Fibroblast of the aortic adventitia (primary cell): ENCODE results near the gene ZNF469. TPM values are rescaled to one million over a fixed set of nuclear protein-coding genes. Genes with fewer than 3 reads are reported as not detected.

Experiments
- DNase-seq: peaks from one replicate; pipeline ENCODE4 v3.0.0-alpha.2; 2010; ENCODE audit warnings: low read depth
- H3K4me3 ChIP-seq: 2 replicates; pipeline ENCODE4 v1.5.1; 2011; ENCODE audit warnings: low read depth, mild to moderate bottlenecking, control low read depth, low read length, moderate library complexity
- total RNA-seq: library from RNA; depleted of rRNA; stranded (reverse); fragments of >200 nt; gene quantifications from 2 replicates; pipeline ENCODE4 v1.2.3, GENCODE V29; 2012; ENCODE audit warnings: low replicate concordance
- TF ChIP-seq, protein P1 (sequence below): IDR thresholded peaks from 2 replicates; pipeline ENCODE4 v1.5.1; 2011; ENCODE audit warnings: mild to moderate bottlenecking, low read length, control low read depth, inconsistent platforms; ENCODE audit not compliant: insufficient read depth

Gene ZNF469
- total RNA-seq, 1 donor: 7.0 TPM

DNA sequence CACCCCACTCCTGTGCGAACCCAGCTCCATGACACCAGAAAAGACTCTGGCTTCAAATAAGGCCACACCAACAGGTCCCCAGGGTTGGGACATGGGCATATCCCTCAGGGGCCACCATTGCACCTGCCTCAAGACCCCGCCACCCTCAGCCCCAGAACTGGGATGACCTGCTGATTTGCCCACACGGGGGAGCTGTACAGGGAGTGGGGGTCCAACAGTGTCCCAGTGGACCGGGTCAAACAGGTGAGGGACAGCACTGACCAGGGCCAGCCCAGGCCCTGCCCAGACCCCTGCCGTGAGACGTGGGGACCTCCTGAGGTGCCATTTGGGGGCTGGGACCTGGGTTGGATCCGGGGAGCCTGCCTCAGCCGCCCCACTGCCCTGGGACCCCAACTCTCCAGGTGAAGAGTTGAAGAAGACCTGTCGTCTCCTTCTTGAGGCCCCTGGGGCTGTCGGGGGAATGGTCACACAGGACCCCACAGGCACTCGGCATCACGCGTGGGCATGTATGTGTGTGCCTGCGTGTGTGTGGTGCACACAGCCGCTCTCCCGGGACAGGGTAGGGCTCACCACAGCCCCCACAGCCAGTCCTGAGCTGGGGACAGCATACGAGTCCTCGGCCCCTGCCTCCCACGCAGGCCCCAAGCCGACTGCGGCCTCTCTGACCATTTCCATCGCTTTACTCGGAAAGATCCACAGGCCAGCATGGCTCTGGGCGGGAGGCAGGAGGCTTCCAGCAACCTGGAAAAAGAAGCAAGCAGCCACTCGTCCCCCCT is 34.2 kb upstream of the ZNF469 start:
- H3K4me3 ChIP-seq: no peak overlapping the region
- DNase-seq: no peak
- TF ChIP-seq, protein P1, sequence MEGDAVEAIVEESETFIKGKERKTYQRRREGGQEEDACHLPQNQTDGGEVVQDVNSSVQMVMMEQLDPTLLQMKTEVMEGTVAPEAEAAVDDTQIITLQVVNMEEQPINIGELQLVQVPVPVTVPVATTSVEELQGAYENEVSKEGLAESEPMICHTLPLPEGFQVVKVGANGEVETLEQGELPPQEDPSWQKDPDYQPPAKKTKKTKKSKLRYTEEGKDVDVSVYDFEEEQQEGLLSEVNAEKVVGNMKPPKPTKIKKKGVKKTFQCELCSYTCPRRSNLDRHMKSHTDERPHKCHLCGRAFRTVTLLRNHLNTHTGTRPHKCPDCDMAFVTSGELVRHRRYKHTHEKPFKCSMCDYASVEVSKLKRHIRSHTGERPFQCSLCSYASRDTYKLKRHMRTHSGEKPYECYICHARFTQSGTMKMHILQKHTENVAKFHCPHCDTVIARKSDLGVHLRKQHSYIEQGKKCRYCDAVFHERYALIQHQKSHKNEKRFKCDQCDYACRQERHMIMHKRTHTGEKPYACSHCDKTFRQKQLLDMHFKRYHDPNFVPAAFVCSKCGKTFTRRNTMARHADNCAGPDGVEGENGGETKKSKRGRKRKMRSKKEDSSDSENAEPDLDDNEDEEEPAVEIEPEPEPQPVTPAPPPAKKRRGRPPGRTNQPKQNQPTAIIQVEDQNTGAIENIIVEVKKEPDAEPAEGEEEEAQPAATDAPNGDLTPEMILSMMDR: no peak

DNA sequence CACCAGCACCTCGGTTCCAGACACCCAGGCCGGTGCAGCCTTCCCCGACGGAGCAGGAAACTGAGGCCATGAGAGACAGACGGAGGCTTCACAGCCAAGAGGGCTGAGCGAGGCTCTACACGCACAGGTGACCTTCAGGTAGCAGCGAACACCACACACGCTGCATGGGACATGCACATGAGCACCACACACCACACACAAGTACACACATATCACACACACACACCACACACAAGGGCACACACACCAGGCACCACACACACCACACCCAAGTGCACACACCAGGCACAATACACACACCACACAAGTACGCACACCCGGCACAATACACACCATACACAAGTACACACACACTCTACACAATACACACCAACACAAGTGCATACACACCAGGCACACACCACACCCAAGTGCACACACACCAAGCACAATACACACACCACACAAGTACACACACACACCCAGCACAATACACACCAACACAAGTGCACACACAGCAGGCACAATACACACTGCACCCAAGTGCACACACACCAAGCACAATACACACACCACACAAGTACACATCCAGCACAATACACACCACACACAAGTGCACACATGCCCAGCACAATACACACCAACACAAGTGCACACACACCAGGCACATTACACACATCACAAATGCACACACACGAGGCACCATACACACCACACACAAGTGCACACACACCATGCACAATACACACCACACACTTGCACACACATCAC is 33.4 kb upstream of the ZNF469 start:
- no peak for DNase-seq
- H3K4me3 ChIP-seq: no peak overlapping the region
- TF ChIP-seq, protein P1: no peak

- DNase-seq: peak; percentile 26
These were observed 32.6 kb upstream of the ZNF469 start for GRCh38 chr16:88349903-88350900.

DNA sequence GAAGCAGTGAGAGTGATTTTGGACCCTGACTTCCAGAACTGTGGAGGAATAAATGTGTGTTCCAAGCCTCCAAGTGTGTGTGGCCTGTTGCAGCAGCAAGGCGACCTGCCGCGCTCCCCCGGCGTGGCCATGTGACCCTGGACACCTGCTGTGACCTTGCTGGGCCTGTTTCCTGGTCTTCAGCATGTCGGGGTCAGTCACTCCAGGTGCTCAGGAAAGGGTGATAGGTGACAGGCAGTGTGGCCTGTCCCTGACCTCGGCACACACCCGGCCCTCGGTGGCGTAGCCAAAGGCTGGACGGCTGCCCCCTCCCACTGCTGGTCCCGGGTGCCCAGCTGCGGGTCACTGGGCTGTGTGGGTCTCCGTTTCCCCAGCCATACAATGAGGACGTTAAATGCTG is 31.8 kb upstream of the ZNF469 start:
- TF ChIP-seq, protein P1: no peak
- no peak overlapping the region for H3K4me3 ChIP-seq
- no peak for DNase-seq

More at GRCh38 chr16:88349903-88350900, 32.6 kb upstream of the ZNF469 start:
- H3K4me3 ChIP-seq: no peak overlapping the region
- TF ChIP-seq, protein P1: no peak

- H3K4me3 ChIP-seq: no peak overlapping the region
- no peak for DNase-seq
These were observed 31.2 kb upstream of the ZNF469 start for GRCh38 chr16:88351491-88352101.

More at GRCh38 chr16:88351491-88352101, 31.2 kb upstream of the ZNF469 start:
- TF ChIP-seq, protein P1: no peak
